ENCODE results near the gene PTPRD. TPM values are rescaled to one million over a fixed set of nuclear protein-coding genes. Genes with fewer than 3 reads are reported as not detected.

Gene PTPRD
- total RNA-seq, 1 experiment from 2014 or later: 70.1 TPM

DNA sequence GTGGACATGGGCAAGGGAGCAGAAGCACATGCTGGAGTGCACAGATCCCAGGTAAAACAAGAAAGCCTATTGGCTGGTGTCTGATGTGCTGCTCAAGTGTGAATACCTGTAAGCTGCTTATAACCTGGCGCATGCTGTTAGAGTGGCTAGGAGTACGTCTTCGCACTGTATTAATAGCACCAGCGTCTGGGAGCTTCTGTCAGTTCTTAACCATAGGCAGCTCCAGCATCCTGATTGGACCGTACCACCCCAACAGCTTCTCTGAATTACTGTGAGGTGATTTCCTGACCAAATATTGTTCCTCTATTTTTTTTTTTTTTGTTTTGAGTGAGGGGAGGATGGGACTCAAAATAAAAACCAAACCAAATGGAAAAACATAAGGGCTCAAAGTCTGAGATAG lies 987.6 kb downstream of the PTPRD start:
- no peaks in the 10 kb centered on the region for H3K4me1 Mint-ChIP-seq (ENCODE audit: low read depth, unreplicated experiment)
- no TSS peak for BruUV-seq (replicated peaks)
- TF ChIP-seq, protein P1, sequence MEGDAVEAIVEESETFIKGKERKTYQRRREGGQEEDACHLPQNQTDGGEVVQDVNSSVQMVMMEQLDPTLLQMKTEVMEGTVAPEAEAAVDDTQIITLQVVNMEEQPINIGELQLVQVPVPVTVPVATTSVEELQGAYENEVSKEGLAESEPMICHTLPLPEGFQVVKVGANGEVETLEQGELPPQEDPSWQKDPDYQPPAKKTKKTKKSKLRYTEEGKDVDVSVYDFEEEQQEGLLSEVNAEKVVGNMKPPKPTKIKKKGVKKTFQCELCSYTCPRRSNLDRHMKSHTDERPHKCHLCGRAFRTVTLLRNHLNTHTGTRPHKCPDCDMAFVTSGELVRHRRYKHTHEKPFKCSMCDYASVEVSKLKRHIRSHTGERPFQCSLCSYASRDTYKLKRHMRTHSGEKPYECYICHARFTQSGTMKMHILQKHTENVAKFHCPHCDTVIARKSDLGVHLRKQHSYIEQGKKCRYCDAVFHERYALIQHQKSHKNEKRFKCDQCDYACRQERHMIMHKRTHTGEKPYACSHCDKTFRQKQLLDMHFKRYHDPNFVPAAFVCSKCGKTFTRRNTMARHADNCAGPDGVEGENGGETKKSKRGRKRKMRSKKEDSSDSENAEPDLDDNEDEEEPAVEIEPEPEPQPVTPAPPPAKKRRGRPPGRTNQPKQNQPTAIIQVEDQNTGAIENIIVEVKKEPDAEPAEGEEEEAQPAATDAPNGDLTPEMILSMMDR (IDR thresholded peaks at IDR 0.05; ENCODE audit: insufficient read depth in 1 of 2, low read depth in 1 of 2, low read length in 1 of 2, severe bottlenecking in 1 of 2, unreplicated experiment in 1 of 2): no peak
- intact Hi-C loops (cut with micrococcal nuclease; ENCODE audit: unreplicated experiment): no loop called here
- Histone ChIP-seq H3K36me3 (ENCODE audit: control insufficient read depth, insufficient read depth, low read length) (no peaks in the 10 kb centered on the region), H3K27me3 (replicated peaks; ENCODE audit: control insufficient read depth, insufficient read depth, low read length) (no peaks in the 10 kb centered on the region), H3K9me3 (no peaks in the 10 kb centered on the region), H3K4me3 (ENCODE audit: low read depth, low read length) (no peak overlapping the region), H3K4me1 (no peaks in the 10 kb centered on the region)
- ChIA-PET CTCF (no interaction called here), POLR2A (no interaction called here)
- no peak for DNase-seq
- H3K27ac Mint-ChIP-seq (ENCODE audit: unreplicated experiment): no peak overlapping the region
- H3K4me3 Mint-ChIP-seq (ENCODE audit: unreplicated experiment): no peak overlapping the region
- no peaks in the 10 kb centered on the region for H3K9me3 Mint-ChIP-seq (ENCODE audit: unreplicated experiment)
- H3K36me3 Mint-ChIP-seq (ENCODE audit: insufficient read depth, unreplicated experiment): no peaks in the 10 kb centered on the region
- peaks cover 2% of the 10 kb centered on the region for H3K27me3 Mint-ChIP-seq (ENCODE audit: insufficient read depth, unreplicated experiment)

DNA sequence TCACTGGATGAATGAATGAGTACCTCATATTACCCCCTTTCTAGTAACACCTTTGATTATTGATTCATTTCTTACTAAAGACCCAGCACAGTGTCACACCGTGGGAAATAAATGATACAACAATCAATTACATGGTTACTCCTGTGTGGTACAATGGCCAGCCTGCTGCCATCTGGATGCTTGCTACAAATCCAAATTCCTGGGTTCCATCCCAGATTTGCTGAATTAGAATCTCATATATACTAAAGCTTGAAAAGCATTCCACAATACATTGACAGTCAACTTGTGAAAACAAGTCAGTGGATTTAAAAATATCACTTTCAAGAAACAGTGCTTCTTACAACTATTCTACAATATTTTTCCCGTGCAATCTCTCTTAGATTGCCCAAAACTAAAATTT lies 989.3 kb downstream of the PTPRD start:
- Mint-ChIP-seq H3K27ac (ENCODE audit: unreplicated experiment) (no peak overlapping the region), H3K36me3 (ENCODE audit: insufficient read depth, unreplicated experiment) (no peaks in the 10 kb centered on the region), H3K4me1 (ENCODE audit: low read depth, unreplicated experiment) (no peaks in the 10 kb centered on the region), H3K27me3 (ENCODE audit: insufficient read depth, unreplicated experiment) (peaks cover 2% of the 10 kb centered on the region), H3K4me3 (ENCODE audit: unreplicated experiment) (no peak overlapping the region), H3K9me3 (ENCODE audit: unreplicated experiment) (no peaks in the 10 kb centered on the region)
- no peak overlapping the region for H3K4me3 ChIP-seq (ENCODE audit: low read depth, low read length)
- intact Hi-C loops (cut with micrococcal nuclease; ENCODE audit: unreplicated experiment): no loop called here
- ChIA-PET POLR2A (no interaction called here), CTCF (no interaction called here)
- H3K36me3 ChIP-seq (ENCODE audit: control insufficient read depth, insufficient read depth, low read length): no peaks in the 10 kb centered on the region
- H3K4me1 ChIP-seq: no peaks in the 10 kb centered on the region
- DNase-seq: no peak
- no peaks in the 10 kb centered on the region for H3K9me3 ChIP-seq
- no TSS peak for BruUV-seq (replicated peaks)
- TF ChIP-seq, protein P1 (IDR thresholded peaks at IDR 0.05; ENCODE audit: insufficient read depth in 1 of 2, low read depth in 1 of 2, low read length in 1 of 2, severe bottlenecking in 1 of 2, unreplicated experiment in 1 of 2): no peak
- no peaks in the 10 kb centered on the region for H3K27me3 ChIP-seq (replicated peaks; ENCODE audit: control insufficient read depth, insufficient read depth, low read length)

DNA sequence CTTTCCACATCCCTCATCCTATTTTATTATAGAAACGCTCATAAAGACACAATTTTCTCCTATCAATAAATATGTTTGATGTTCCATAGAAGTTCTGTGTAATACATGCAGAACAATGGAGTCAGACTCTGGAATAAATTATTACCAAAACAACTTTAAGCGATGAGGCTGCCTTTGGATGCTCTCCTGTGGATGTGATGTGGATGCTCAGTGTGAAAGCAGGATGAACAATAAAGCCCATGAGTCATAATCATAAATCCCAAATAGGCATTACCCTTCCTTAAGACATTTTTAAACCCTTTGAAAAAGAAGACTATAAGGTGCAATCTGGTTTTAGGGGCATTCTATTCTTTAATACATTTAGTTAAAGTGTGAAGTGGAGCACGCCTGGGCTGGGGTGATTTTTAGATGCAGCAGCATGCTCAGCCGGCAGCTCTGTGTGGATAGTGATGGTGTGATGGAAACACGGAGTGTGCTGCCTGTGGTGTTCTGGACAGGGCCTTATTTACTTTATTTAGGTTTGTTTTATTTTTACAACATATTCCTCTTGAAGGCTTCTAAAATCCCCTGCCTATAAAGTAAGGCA lies 991.4 kb downstream of the PTPRD start:
- no TSS peak for BruUV-seq (replicated peaks)
- POLR2A ChIA-PET: no interaction called here

More for the DNA sequence above, 991.4 kb downstream of the PTPRD start:
- Histone ChIP-seq H3K4me1 (no peaks in the 10 kb centered on the region), H3K36me3 (ENCODE audit: control insufficient read depth, insufficient read depth, low read length) (no peaks in the 10 kb centered on the region), H3K9me3 (no peaks in the 10 kb centered on the region), H3K27me3 (replicated peaks; ENCODE audit: control insufficient read depth, insufficient read depth, low read length) (no peaks in the 10 kb centered on the region), H3K4me3 (ENCODE audit: low read depth, low read length) (no peak overlapping the region)
- H3K4me3 Mint-ChIP-seq (ENCODE audit: unreplicated experiment): no peak overlapping the region
- H3K9me3 Mint-ChIP-seq (ENCODE audit: unreplicated experiment): no peaks in the 10 kb centered on the region
- H3K27me3 Mint-ChIP-seq (ENCODE audit: insufficient read depth, unreplicated experiment): peaks cover 4% of the 10 kb centered on the region
- TF ChIP-seq, protein P1 (IDR thresholded peaks at IDR 0.05; ENCODE audit: insufficient read depth in 1 of 2, low read depth in 1 of 2, low read length in 1 of 2, severe bottlenecking in 1 of 2, unreplicated experiment in 1 of 2): no peak
- H3K36me3 Mint-ChIP-seq (ENCODE audit: insufficient read depth, unreplicated experiment): no peaks in the 10 kb centered on the region
- DNase-seq: no peak
- no peak overlapping the region for H3K27ac Mint-ChIP-seq (ENCODE audit: unreplicated experiment)
- H3K4me1 Mint-ChIP-seq (ENCODE audit: low read depth, unreplicated experiment): no peaks in the 10 kb centered on the region
- intact Hi-C loops (cut with micrococcal nuclease; ENCODE audit: unreplicated experiment): no loop called here
- CTCF ChIA-PET: no interaction called here
